Gastrocnemius medialis (tissue), 4 donors: ENCODE measurements around the gene RNF144A. TPM values are rescaled to one million over a fixed set of nuclear protein-coding genes. Genes with fewer than 3 reads are reported as not detected.

ENCODE experiments used
- ATAC-seq, 2 donors: fragments of 150-250 bp; one replicate each; pipeline ENCODE4 v1.9.1; 2016
- DNase-seq, 2 donors: peaks; one replicate each; pipeline ENCODE4 v3.0.0-alpha.2; 2019
- H3K27ac ChIP-seq, 4 donors: fragments of 200-600 bp; sonication (generic); 1 replicate in 1 of 4; 2 replicates in 3 of 4; pipeline ENCODE4 v1.5.1; 2016 to 2018; ENCODE audit warnings: mild to moderate bottlenecking in 2 of 4, moderate library complexity in 1 of 4
- H3K27me3 ChIP-seq, 3 donors: fragments of 200-600 bp; sonication (generic) in 2 of 3; 1 replicate in 1 of 3; 2 replicates in 2 of 3; pipeline versions ENCODE4 v1.5.1 to v1.6.0; 2016 to 2019; ENCODE audit warnings: mild to moderate bottlenecking in 1 of 3, moderate library complexity in 1 of 3
- H3K36me3 ChIP-seq, 2 donors: fragments of 200-600 bp; sonication (generic) in 1 of 2; one replicate each; pipeline ENCODE4 v1.5.1; 2017 to 2018
- H3K4me1 ChIP-seq, 2 donors: fragments of 200-600 bp; sonication (generic) in 1 of 2; one replicate each; pipeline ENCODE4 v1.5.1; 2016 to 2017; ENCODE audit warnings: mild to moderate bottlenecking in 2 of 2
- H3K4me3 ChIP-seq, 4 donors: fragments of 200-600 bp; sonication (generic) in 3 of 4; 1 replicate in 1 of 4; 2 replicates in 3 of 4; pipeline ENCODE4 v1.5.1; 2016 to 2019; ENCODE audit warnings: mild to moderate bottlenecking in 2 of 4
- H3K9me3 ChIP-seq, 3 donors: fragments of 200-600 bp; sonication (generic) in 2 of 3; 1 replicate in 1 of 3; 2 replicates in 2 of 3; pipeline ENCODE4 v1.5.1; 2016 to 2019
- POLR2A ChIP-seq, 2 donors: fragments of 450-650 bp; IDR thresholded peaks; one replicate each; pipeline ENCODE4 v1.6.1; 2017; ENCODE audit warnings: antibody characterized with exemption in 2 of 2, mild to moderate bottlenecking in 2 of 2, moderate library complexity in 2 of 2
- in situ Hi-C, 4 donors: fragments of 200-750 bp; cut with MboI; loops; one replicate each; pipeline versions ENCODE4 v1.15.0 to v1.8.0; 2017; ENCODE audit warnings: low sequenced_read_pairs in 4 of 4
- intact Hi-C: fragments of 100-400 bp; cut with DNase I; formaldehyde crosslinking; loops from one replicate; pipeline ENCODE4 v1.15.1; 2023; ENCODE audit warnings: low total_unique reads
- total RNA-seq, 4 donors: library from RNA; depleted of rRNA; stranded (reverse); fragments of >200 nt; gene quantifications; one replicate each; pipeline versions ENCODE4 v1.1.0 to v1.2.3, GENCODE V29; 2016
- TF ChIP-seq, protein P1 (sequence below), 5 experiments: fragments of 450-650 bp in 3 of 5; fragments of 200-600 bp in 2 of 5; sonication (generic) in 2 of 5; IDR thresholded peaks in 4 of 5; conservative IDR thresholded peaks in 1 of 5; 1 replicate in 4 of 5; 2 replicates in 1 of 5; pipeline ENCODE4 v1.5.1; 2016 to 2019; ENCODE audit warnings: antibody characterized with exemption in 5 of 5, mild to moderate bottlenecking in 3 of 5, moderate library complexity in 3 of 5

The RNF144A gene
- total RNA-seq, 4 donors from 2014 or later = 4.9 to 16.2 (median 10.2) TPM

DNA sequence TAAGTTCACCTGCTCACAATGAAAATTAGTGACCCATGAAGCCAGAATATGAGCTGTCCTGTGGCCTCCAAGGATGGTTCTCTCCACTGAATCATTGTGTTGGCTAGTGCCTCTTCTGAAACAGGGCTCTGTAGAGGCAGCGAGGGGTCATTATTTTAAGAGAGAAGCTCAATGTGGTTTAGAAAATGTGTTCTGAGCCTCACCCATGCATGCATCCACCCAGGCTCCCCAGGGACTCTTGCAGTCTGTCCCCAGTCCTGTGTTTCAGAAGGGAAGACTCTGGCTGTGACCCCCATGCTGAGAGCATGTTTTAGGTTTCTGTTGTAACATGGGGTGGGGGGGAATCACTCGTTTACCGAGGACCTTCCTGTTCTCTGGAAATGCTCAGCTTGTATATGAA lies 135.2 kb downstream of the RNF144A start:
- H3K4me1 ChIP-seq = no peaks in the 10 kb centered on the region
- no peak for ATAC-seq
- no peak overlapping the region for H3K4me3 ChIP-seq
- no peaks in the 10 kb centered on the region for H3K9me3 ChIP-seq
- in situ Hi-C loops (no loop called here), intact Hi-C loops (no loop called here)
- TF ChIP-seq, protein P1, sequence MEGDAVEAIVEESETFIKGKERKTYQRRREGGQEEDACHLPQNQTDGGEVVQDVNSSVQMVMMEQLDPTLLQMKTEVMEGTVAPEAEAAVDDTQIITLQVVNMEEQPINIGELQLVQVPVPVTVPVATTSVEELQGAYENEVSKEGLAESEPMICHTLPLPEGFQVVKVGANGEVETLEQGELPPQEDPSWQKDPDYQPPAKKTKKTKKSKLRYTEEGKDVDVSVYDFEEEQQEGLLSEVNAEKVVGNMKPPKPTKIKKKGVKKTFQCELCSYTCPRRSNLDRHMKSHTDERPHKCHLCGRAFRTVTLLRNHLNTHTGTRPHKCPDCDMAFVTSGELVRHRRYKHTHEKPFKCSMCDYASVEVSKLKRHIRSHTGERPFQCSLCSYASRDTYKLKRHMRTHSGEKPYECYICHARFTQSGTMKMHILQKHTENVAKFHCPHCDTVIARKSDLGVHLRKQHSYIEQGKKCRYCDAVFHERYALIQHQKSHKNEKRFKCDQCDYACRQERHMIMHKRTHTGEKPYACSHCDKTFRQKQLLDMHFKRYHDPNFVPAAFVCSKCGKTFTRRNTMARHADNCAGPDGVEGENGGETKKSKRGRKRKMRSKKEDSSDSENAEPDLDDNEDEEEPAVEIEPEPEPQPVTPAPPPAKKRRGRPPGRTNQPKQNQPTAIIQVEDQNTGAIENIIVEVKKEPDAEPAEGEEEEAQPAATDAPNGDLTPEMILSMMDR (IDR thresholded peaks at IDR 0.05 in 4 of 5, conservative IDR thresholded peaks at IDR 0.05 in 1 of 5) = no peak
- no peak overlapping the region for H3K27ac ChIP-seq
- H3K36me3 ChIP-seq = no peaks in the 10 kb centered on the region
- H3K27me3 ChIP-seq = no peaks in the 10 kb centered on the region
- no peak for DNase-seq

DNA sequence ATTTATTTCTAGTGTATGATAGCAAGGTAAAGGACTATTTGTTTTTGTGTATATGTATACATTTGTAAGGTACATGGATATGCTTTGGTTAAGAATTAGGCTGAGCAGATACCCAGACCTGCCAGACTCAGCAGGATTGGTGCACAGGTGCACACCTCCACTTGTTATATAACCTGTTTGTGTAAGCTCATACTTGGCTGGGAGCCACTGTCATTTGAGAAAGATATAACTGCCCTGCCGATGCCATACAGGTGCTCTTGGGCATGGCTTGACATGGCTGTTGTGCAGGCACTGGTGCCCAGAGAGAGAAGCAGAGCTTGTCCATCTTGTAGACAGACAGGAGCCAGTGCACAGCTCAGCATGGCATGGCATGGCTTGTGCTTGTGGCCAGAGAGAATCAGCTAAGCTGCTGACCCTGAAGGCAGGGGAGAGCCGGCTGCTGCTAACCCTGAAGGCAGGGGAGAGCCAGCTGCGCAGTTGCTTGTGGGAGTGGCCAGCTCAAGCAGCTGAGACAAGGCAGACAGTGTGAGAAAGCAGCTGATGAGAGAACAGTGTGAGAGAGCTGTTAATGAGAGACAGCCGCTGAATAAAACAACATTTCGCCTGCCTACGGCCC lies 136.5 kb downstream of the RNF144A start:
- in situ Hi-C loops = no loop called here
- no peaks in the 10 kb centered on the region for H3K4me1 ChIP-seq

DNA sequence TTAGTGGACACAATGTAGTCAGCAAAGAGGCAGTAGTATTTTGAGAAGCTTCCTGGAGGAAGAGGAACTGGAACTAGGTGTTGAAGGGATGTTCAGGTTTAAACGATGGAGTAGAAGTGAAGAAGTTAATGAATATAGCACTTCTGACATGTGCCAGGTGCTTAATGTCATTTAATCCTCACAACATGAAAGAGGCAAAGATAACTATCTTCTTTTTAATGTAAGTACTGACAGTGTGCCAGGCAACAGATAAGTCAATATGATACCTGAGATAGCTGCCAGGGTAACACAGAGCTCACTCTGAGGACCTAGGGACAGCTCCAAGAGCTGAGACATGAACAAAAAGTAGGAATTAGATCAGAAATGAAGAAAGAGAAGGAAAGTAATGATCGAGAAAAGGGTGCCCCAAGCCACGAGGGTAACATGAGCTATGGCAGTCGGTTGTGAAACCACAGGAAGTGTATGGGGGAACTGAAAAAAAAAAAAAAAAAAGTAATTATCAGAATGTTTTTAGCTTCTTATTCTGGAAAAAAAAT lies 140.7 kb downstream of the RNF144A start:
- intact Hi-C loops (no loop called here), in situ Hi-C loops (no loop called here)
- no peaks in the 10 kb centered on the region for H3K4me1 ChIP-seq
- H3K9me3 ChIP-seq = no peaks in the 10 kb centered on the region
- H3K27ac ChIP-seq = no peak overlapping the region
- DNase-seq (no peak), ATAC-seq (no peak)
- H3K36me3 ChIP-seq = no peaks in the 10 kb centered on the region
- no peak for TF ChIP-seq POLR2A (IDR thresholded peaks at IDR 0.05)
- TF ChIP-seq, protein P1 (IDR thresholded peaks at IDR 0.05 in 4 of 5, conservative IDR thresholded peaks at IDR 0.05 in 1 of 5) = no peak
- no peaks in the 10 kb centered on the region for H3K27me3 ChIP-seq
- H3K4me3 ChIP-seq = no peak overlapping the region

More for the DNA sequence above, 136.5 kb downstream of the RNF144A start:
- no peak overlapping the region for H3K27ac ChIP-seq
- TF ChIP-seq, protein P1 (IDR thresholded peaks at IDR 0.05 in 4 of 5, conservative IDR thresholded peaks at IDR 0.05 in 1 of 5) = no peak
- no peak for TF ChIP-seq POLR2A (IDR thresholded peaks at IDR 0.05)
- ATAC-seq (no peak), DNase-seq (no peak)
- no peaks in the 10 kb centered on the region for H3K36me3 ChIP-seq
- H3K9me3 ChIP-seq = no peaks in the 10 kb centered on the region
- no peaks in the 10 kb centered on the region for H3K27me3 ChIP-seq
- no peak overlapping the region for H3K4me3 ChIP-seq
- intact Hi-C loops = no loop called here

DNA sequence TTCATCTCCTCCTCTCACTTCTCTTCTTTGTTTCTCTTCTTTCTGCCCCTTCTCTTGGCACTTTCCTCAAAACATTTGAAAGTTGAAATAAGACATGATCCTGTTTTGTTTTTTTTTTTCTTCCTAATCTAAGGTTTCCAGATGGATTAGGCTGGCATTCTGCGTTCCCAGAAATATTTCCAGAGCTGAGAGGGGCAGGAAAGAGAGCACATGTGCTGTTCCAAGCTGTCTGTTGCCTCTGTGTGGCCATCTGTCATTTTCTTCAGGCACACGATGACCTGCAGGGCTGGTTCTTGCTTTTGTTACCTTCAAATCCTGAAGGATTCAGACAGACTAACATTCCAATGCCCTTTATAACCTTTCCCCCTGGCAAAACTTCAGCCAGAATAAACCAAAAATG lies 142.9 kb downstream of the RNF144A start:
- ATAC-seq (no peak), DNase-seq (no peak)
- H3K27ac ChIP-seq = no peak overlapping the region

More for the DNA sequence above, 142.9 kb downstream of the RNF144A start:
- Histone ChIP-seq H3K36me3 (no peaks in the 10 kb centered on the region), H3K4me3 (no peak overlapping the region), H3K27me3 (no peaks in the 10 kb centered on the region), H3K9me3 (no peaks in the 10 kb centered on the region), H3K4me1 (no peaks in the 10 kb centered on the region)
- TF ChIP-seq POLR2A (IDR thresholded peaks at IDR 0.05) = no peak
- TF ChIP-seq, protein P1 (IDR thresholded peaks at IDR 0.05 in 4 of 5, conservative IDR thresholded peaks at IDR 0.05 in 1 of 5) = no peak
- in situ Hi-C loops = no loop called here
- intact Hi-C loops = no loop called here
